HG02610 (cell line): ENCODE results near the gene AHR.
A peak's percentile ranks its signal among the peaks of the same experiment; 100 is the strongest.

Experiments used
- ATAC-seq: cut with Tn5 transposase; IDR thresholded peaks from one replicate; pipeline ENCODE4 v1.9.1; 2021; ENCODE audit warnings: mild to moderate bottlenecking, moderate library complexity; ENCODE audit not compliant: unreplicated experiment

The AHR gene

DNA sequence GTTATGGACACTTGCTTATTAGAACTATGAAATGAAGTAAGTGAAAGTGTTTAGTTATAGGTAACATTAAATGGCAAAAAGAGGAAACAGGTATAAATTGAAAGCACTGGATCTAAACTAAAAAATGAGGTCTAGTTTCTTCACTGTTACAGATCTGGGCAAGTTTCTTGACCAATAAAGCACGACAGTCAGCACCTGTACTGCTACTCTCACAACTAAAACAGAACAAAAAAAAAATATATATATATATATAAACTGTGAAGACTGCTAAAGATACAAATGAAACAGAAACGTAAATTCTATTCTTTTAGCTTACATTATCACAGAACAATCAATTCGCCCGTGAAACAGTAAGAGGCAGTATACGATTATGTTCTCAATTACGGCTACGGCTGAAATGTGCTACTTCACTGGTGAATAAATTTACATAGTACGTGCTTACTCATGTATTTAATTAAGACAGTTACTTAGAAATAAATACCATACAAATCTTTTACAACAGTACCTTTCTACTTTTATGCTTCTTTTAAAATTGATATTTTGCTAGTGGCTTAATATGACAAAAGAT, 4.2 kb downstream of the AHR start:
- ATAC-seq = peak; percentile 22

- peak; percentile 38 for ATAC-seq
Observed at GRCh38 chr7:17304926-17305325, 6.5 kb downstream of the AHR start.

GRCh38 chr7:17305387-17306171, 7.1 kb downstream of the AHR start:
- ATAC-seq = no peak

GRCh38 chr7:17307000-17307399, 8.5 kb downstream of the AHR start:
- no peak for ATAC-seq

- no peak for ATAC-seq
Observed at GRCh38 chr7:17307558-17307957, 9.1 kb downstream of the AHR start.

GRCh38 chr7:17307969-17308648, 9.7 kb downstream of the AHR start:
- no peak for ATAC-seq

GRCh38 chr7:17311194-17311593, 12.7 kb downstream of the AHR start:
- ATAC-seq = no peak

- ATAC-seq = no peak
Observed at GRCh38 chr7:17311952-17312351, 13.5 kb downstream of the AHR start.

GRCh38 chr7:17312641-17313040, 14.2 kb downstream of the AHR start:
- no peak for ATAC-seq

DNA sequence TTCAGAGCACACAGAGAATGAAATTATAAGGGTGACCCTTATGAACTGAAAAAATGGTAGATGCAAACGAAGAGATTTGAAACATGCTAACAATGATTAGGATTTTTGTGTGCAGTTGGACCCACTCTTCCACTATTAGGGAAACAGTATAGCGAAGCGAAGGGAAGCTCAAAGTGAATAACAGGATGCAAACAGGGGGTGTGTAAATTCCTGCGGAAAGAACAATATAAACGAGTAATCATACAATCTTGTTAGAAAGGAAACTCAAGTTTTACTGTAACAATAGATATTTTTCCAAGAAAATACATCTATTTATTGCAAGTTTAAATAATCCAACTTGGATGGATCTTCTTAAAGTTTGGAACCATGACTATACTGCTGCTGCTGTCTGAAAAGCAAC, 14.7 kb downstream of the AHR start:
- ATAC-seq = no peak

GRCh38 chr7:17315974-17316373, 17.5 kb downstream of the AHR start:
- ATAC-seq = no peak

DNA sequence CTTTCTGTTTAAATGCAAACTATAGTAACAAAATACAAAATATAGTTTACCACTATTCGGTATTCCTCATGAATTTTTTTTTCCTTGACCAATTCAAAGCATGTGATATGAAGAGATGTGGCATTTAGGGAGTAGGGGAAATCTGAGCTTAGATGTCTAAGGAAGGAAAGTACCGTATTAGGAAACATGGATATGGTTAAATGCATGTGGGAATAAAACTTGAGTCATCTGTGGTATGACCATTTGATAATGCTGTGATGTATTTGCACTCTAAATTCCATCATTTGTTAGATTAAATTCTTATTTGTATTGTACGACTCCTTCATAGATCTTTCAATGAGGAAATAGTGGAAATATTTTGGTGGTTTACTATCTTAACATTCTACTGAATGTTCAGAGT, 19.7 kb downstream of the AHR start:
- ATAC-seq = no peak

DNA sequence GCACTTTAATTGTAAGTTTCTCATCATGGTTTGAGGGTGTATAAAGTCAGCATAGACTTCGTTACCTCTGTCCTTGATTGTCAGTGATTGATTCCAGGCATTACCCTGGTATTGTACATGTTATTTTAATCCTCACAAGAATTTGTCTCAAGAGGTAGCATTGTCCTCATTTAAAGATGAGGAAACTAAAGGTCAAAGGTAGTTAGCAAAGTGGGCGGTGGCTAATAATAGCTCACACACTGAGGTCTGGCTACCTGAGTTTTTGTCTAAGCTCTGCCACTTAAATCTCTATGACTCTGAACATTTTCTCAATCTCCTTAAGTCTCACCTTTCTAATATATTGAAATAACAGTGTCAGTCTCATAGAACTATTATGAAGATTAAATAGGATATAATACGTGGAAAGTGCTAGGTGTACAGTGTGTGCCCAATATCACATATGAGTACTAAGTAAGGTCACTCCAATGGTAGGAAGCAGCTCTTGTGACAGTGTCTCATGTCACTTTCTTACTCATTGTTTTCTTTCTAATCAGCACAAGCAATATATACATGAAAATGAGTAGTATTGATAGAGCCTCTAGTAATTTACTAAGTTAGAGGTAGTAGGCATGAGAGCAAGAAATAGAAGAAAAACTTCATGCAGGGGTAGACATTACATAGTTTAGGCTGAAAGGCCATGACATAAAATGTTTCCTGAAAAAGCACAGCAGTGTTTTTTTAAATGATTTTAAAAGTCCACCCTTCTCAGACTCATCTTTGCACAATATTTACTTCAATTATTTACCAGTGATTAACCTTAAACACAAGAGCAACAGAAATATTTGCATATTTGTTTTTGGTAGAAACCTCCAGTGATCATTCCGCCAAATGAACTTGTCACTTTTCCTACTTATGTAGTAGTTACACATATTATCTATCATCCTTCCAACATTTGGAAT, 21.0 kb downstream of the AHR start:
- no peak for ATAC-seq

DNA sequence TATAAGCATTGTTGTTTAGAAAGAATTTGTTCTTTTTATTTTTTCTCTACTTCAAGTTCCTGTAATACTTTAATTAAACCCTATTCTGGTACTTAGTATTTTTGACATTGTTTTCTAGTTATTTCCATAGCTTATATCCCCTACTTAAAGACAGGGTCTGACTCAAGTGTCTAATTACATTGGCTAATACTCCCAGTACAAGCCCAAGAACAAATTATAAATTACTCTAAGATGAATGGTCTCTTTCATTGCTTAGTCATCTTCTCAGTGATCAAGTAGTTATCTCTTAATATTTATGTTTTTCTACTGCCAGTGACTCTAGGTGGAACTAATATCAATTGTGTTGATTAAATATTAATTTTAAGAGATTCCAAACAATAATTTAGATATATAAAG, 21.6 kb downstream of the AHR start:
- ATAC-seq = no peak

- no peak for ATAC-seq
Observed at GRCh38 chr7:17320657-17321056, 22.2 kb downstream of the AHR start.

DNA sequence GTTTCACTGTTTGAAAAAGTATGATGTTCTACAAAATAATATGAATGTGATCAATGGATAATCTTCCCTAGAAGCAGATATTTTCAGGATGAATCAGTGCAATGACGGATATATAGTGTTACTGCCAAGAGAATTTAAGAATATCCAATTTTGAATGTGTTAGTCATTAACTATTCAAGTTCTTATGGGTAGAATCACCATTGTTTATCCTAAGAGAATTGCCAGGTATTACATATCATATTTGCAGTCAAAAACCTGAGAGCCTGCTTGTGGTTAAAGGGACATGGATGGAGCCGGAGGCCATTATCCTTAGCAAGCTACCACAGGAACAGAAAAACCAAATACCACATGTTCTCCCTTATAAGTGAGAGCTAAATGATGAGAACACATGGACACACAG, 26.9 kb downstream of the AHR start:
- no peak for ATAC-seq

GRCh38 chr7:17326378-17326777, 27.9 kb downstream of the AHR start:
- ATAC-seq = no peak

- no peak for ATAC-seq
Observed at GRCh38 chr7:17328641-17329040, 30.2 kb downstream of the AHR start.

DNA sequence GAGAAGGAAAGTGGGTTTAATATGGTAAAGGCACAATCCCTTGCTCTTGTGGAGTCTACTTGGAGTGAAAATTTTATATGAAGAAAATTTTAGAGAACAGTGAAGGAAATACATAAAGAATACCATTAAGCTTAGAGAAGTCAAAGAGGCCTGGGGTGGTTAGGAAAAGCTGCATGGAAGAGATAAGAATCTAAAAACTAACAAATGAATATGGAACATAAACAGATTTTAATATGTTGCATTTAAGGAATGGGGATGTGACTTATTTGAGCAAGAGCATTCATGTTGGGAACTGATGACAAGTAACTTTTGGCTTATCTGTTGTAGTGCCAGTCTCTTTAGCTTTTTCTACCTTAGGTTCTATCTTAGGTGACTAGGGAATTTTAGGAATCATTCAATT, 31.0 kb downstream of the AHR start:
- ATAC-seq = no peak

DNA sequence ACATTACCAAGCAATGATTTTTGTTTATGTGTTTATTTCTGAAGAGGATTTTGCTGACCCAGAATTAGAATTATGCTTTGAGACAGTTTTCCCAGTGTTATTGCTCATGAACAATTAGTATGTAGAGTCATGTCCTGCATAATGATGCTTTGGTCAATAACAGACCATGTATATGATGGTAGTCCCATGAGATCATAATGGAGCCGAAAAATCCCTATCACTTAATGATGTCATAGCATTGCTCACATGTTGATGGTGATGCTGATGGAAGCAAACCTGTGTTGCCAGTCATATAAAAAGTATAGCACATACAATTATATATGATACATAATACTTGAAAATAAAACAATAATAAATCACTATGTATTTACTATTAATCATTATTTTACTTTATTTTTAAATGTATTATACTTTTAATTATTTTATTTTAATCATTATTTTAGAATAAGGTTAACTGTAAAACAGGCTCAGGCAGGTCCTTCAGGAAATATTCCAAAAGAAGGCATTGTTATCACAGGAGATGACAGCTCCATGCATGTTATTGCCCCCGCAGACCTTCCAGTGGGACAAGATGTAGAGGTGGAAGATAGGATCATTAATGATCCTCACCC, 33.5 kb downstream of the AHR start:
- no peak for ATAC-seq

- ATAC-seq = no peak
Observed at GRCh38 chr7:17333221-17333620, 34.8 kb downstream of the AHR start.
